GM21576 (cell line): Measurements from ENCODE around the gene RANBP3.
A peak's percentile ranks its signal among the peaks of the same experiment; 100 is the strongest.
"Not testable (repeated sequence)": the region's sequence is repeated elsewhere in the genome, so short reads cannot be mapped to it uniquely, and the experiment has no call there.

Experiments
- ATAC-seq: cut with Tn5 transposase; IDR thresholded peaks from one replicate; pipeline ENCODE4 v1.9.1; 2021; ENCODE audit warnings: mild to moderate bottlenecking, moderate library complexity; ENCODE audit not compliant: unreplicated experiment

RANBP3 gene

DNA sequence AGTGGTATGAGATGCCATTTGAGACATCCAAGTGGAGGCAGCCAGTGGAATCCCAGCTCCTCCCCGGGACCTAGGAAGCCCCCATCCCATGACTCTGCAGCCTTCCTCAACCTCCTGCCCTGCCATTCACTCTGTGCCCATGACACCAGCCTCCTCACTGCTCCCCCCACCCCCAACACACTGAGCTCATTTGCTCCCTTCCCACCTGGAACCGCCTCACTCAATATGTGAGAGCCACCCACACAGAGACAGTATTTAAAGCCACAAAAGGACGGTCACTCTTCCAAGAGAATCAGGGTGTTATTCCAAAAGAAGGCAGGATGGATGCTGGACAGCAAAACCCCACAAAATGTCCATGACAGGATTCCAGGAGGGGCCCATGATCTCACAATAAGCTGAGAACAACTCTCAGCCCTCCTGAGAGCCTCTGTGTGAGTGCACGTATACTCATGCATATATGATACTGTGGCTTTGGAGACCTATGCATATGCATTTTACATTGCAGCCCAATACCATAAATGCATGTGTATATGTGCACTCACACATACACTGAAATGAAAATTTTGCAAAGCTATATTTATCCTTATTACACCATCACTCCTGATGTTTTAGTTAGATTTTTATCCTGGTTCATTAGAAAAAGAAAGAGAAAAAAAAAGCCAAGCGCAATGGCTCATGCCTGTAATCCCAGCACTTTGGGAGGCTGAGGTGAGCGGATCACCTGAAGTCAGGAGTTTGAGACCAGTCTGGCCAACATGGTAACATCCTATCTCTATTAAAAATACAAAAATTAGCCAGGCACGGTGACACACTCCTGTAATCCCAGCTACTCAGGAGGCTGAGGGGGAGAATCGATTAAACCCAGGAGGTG lies 10.8 kb upstream of the RANBP3 start:
- no peak for ATAC-seq

DNA sequence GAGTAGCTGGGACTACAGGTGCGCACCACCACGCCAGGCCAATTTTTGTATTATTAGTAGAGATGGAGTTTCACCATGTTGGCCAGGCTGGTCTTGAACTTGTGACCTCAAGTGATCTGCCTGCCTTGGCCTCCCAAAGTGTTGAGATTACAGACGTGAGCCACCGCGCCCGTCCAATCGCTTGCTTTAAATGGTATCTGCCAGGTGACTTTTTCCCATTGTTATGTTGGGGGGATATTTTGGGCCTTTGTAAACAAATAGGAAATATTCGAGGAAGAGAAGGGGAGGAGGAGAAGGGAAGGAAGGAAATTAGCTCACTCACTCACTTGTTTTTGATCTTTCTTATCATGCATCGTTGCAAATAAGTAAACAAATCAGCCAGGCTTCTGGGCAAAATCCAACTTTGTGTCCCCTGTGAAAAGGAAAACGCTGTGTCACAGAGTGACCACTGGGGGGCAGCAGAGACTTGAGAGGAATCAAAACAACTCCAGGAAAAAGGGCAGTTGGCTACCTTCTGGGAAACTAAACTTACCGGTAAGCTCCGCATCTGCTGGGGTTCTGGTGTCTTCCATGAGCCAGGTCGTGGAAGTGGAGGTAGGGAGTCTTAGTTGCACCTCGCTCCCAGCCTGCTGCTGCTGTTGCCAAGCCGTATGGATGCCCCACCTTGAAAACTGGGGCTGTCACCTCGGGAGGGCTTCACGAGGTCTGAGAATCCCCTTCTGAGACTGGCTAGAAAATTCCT lies 9.3 kb upstream of the RANBP3 start:
- no peak for ATAC-seq

DNA sequence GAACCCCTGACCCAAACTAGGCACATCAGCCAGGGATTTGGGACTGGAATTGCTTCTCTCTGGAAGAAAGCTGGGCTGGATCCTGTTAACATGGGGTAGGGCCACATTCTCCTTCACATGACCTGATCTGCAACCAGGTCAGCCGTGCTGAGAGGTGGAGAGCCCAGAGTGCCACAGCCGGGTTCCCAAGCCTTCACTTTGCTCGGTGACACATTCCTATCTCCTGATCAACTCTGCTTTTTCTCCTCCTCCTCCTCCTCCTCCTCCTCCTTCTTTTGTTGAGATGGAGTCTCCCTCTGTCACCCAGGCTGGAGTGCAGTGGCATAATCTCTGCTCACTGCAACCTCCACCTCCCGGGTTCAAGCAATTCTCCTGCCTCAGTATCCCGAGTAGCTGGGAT lies 7.9 kb upstream of the RANBP3 start:
- ATAC-seq = not testable (repeated sequence)

DNA sequence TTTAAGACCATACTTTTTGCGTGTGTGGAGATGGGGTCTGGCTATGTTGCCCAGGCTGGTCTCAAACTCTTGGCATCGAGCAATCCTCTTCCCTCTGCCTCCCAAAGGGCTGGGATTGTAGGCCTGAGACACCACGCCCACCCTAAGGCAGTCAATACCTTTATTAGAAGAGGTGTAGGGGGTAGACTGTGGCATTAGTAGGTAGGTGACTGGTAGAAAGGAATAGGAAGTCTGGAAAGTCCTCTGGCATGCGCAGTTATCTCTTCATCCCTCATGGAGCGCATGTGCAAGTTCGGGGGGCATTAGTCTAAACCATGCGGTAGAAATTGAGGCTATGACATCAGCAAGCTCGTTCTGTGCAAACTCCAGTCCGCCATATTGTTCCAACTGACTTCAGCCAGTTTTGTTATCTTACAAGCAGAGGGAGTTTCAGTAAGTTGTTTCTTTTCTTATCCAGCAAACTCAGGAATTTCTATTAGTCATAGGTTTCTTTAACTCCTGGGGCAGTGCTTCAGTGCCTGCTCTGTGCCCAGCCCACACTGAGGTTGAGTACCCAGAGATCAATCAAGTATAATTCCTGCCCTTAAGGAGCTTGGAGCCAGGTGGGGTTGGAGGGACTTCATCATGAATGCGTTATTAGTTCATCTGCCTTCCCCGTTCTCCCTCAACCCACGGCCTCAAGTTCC lies 7.3 kb upstream of the RANBP3 start:
- no peak for ATAC-seq

DNA sequence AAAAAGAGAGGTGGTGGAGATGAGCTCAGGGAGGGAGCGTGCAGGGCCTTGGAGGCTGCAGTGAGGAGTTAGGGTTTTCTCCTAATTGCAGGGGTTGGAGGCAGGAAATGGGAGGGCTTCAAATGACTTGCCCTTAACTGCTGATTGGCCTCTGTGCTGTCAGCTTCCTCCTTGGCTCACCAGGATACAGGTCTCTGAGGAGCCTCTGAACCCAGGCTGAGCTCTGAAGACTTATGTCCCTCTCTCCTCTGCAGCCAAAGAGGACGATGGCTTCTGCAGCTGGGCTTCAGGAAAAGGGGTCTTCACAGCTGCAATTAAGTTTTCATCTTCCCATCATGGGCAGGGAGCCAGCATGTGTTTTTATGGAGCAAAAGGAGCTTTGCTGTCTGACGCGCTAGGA lies 6.7 kb upstream of the RANBP3 start:
- ATAC-seq = no peak

DNA sequence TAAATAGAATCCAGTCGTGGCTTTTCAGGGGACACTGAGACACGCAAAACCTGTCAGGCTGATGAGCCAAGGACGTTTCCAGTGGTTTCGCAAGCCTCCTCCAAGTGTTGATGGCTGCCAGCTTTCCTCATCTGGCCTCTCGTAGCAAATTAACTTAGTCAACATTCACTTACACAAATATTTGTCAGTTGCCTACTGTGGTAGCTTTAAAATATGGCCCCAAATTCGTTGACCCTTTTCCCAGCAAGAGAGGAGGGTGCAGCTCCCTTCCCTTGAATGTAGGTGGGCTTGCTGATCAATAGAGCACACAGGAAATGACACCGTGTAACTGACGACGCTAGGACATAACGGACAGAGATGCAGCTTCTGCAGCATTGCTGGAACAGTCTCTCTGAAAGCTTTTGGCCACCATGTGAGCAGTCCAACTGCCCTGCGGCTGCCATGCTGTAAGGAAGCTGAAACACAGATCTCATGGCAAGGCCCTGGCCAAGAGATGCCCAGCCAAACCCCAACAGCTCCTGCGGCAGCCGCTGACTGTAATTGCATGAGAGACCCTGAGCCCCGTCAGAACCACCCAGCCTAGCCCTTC lies 5.5 kb upstream of the RANBP3 start:
- ATAC-seq = no peak

DNA sequence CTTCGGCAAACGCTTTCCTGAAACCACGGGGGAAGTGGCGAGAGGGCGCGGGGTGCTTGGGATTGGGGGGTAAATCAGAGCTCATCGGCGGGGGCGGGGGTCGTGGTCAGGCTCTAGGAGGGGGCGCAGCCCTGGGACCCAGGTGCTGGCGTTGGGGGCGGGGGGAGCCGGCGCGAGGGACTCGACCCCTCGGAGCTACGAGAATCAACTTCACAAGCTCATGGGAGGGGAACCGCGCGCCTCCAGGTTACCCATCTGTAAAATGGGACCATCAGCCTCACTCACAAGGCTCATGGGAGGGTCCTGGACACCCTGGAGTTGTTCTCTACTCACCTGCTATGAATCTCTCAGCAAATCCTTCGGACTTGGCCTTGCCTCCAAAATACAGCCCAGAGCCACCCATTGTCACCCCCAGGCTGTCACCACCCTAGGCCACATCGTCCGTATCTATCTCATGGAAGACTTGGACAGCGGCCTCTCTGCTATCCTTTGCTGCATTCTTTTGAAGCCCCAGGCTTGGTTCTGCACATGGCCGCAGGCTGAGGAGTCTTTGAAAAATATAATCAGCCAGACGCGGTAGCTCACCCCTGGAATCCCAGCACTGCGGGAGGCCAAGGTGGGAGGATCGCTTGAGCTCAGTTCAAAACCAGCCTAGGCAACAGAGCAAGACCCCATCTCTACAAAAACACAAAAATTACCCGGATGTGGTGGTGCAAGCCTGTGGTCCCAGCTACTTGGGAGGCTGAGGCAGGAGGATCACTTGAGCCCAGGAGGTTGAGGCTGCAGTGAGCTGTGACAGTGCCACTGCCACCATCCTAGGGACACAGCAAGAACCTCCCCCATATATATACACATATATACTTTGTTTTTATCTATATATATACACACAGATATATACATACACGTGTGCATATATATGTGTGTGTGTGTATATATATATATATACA lies 939 bp upstream of the RANBP3 start:
- no peak for ATAC-seq

DNA sequence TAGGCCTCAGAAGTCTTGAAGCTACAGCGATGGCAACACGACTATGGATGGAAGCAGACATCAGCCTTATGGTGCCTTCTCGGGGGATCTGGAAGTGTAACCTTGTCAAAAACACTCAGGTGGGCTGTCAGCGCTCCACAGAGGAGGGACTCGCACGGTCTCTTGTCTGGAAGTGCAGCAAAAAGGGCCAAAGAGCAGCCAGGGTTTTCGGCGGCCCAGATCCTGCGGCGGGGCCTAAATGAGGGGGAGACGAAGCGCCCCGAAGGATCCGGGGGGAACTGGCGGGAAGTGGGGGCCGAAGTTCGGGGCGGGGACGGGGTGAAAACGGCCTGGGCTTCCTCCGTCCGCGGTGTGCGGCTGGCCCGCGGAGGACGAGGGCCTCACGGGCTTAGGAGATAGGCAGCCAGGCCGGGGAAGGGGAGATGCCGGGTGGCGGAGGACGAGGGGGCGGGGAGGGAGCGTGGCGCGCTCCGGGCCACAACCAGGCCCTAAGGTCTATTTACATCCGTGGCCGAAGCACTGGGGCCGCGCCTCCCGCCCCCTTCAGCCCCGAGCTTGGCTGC lies 637 bp downstream of the RANBP3 start:
- peak; percentile 2 for ATAC-seq

DNA sequence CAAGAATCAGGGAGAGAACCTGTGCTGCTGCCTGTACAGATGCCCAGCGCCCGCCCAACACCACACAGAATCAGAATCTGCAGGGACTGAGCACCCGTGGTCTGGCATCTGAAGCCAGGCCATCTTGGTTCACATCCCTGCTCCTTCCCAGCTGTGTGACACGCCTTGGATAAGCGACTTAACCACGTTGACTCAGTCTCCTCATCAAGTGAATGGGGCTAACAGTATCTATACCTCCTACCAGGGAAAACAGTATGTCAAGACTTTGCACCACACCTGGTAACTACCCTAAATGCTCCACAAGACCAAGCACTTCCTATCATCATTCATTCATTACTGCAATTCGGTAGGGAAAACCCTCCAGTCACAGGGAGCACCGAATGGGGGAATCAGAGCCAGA lies 1.2 kb downstream of the RANBP3 start:
- ATAC-seq = no peak

DNA sequence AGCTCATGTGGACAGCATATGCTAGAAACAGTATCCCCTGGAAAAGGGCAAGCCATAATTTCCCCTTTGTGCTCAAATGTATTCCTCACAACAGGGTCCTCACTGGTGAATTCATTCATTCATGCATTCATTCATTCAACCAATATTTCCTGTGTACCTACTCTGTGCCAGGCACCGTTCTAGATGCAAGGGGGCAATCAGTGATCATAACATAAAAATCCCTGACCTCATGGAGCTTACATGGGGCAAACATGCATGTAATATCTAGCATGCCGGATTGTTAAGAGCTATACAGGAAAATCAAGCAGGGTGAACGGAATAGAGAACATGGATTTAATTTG lies 2.6 kb downstream of the RANBP3 start:
- no peak for ATAC-seq

DNA sequence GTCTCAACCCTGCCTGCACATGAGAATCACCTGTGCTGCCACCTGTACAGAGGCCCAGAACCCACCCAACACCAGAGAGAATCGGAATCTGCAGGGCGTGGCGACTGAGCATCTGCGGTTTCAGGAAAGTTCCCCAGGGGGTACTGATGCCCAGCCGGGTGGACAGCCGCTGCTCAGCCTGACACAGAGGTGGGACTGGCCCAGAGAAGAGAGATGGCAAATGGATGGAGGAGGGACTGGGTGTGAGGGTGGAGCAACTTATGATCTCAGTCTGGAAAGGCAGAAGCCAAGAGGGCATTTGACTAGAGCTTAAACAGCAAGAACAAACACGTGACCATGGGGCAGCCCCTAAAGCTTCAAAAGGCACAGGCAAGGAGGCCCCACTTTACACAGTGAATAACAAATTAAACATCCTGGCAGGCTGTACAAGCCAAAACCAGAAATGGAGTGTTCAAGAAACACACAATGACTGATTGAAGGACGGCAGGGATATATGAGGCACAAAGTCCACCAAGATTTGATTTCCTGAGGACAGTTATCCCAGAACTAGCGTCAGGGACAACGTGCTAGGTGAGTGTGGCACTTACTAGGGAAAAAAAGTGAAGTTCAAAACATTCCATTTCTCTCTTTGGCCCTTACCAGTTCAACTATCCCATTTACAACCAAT lies 3.1 kb downstream of the RANBP3 start:
- no peak for ATAC-seq

DNA sequence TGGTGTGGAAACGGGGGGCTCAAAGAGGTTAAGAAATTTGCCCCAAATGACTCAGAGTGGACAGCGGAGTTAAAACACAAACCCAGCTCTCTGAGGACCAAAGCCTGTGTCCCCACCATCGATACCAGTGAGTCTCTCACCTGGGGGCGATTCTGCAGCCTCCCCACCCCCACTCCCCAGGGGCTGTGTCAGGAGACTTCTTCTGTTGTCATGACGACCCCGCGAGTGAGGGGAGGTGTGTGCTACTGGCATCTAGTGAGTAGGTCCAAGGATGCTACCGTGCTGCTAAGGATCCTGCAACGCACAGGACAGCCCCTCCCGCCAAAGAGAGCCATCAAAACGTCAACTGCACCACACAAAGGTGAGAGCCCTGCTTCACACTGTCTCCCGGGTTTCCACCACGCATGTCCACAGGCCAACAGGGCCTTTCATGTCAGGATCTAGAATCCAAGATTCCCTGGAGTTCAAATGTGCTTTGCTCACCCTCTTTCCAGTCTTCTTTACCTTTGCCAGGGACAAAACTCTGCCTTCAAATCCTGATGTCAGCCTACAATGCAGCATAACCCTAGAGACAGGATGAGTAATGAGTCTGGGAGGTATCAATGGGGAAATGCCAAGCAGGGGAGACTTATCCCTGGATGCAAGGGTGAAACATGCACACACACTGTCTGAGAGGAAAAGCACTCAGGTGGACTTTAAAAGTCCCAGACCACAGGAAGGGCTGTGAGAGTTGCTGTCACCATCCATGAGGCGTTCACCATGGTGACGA lies 3.9 kb downstream of the RANBP3 start:
- ATAC-seq = no peak

DNA sequence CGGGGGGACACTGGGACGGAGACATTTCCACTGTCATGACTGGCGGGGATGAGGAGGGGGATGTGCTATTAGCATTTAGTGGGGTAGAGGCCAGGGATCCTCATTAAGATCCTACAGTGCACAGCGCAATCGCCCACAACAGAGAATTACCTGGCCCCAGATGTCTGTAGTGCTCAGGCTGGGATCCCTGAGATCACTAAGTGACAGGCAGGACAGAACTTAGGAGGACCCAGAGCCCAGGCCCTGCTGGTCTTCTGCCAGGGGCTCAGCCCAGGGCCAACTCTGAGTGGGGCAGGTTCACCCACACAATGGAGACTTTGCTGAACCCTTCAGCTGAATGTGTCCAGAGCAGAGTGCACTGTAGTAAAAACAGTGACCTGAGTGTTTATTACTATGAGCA lies 4.6 kb downstream of the RANBP3 start:
- ATAC-seq = no peak

DNA sequence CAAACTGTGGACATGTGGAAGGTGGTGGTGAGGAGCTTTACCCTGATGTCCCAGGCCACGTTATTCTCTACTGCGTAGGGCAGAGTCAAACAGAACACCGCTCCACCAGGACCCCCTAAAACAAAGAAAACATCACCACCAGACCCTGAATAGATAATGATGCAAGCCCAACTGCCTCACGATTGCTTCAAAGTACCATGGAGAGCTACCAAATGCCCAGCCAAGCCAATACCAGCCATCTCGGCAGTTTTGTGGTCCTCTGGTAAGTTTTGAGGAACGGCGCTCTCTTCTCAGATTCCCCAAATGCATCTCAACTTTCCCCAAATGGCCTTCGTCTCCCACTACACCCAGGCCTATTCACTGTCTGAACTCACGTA lies 5.6 kb downstream of the RANBP3 start:
- no peak for ATAC-seq

DNA sequence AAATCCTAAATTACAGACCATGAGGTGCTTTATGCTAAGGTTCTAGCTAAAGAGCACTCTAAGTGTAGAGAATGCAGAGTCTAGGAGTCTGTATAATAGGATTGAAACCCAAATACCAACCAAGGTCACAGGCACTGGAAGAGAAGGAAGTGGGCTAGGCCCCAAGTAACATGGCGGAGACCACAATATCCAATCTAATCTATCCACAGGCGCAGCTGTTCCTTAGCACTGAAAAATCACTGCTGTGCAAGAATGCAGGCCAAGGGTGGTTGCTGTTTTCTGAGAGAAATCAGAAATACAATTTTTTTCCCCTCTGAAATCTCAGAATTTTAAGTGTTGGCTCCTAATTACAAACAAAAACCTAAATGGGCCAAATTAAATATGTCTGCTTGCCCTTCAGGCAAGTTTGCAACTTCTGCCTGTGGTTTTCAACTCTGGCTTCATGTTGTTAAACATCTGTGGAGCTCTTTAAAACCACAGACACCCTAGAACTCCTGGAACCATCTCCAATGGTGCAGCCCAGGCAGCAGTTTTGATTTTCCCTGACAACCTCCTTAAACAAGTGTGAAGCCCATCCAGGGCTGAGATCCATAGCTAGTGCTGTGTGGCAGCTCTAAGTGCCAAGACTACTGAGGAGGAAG lies 6.1 kb downstream of the RANBP3 start:
- ATAC-seq = no peak

DNA sequence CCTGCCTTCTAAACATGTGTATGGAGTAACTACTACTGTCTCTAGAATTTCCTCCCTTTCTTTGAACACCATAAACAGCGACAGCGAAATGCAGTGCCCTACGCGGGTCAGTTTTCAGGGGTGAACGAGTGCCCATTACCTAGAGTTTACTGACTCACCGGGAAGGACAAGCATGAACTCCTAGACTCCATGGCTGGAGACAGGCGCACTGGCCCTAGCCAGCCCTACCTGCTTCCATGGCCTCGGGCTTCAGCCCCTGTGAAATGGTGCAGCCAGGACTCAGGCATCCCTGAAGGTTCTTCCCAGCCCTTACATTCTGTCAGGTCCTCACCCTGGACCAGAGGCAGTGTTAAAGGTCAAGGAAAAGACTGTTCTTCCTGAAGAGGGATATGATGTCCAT lies 8.5 kb downstream of the RANBP3 start:
- ATAC-seq = no peak

DNA sequence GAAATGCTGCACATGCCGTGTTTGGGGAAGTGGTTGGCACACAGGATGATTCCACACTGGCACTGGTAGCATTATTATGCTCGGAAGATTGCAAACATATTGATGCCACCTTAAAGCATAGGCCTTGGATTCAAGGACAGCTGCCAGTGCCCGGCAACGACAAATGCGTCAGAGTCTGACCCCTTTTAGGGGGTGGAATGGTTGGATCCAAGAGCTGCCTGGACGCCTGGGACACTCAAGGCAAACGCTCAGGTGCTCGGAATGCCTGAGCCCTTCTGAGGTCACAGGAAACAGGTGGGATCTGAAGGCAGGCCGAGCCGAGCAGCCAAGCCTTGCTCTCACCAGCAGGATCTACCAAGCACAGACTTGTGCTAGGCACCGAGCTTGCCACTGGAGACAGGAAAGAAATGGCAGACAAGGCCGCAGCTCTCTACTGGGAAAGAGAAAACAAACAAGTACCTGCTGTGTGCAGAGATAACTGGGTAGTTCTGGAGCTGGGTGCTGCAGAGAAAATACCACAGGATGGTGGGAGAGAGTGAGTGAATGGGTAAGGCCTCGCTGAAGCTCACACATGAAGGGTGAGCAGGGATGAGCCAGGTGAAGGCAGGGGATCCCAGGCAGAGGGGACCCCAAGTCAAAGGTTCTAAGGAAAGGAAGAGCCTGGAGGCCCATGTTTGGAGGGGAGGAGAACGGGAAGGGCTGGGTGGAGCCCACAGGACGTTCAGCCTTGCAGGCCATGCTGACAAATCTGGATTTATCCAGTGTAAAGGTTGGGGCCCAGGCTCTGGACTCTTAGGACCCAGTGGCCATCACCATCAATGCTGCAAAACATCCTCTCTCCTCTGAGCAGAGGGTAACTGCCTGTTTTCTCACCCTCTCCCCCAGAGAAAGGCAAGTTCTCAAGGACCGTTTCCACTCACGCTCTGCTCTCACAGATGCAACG lies 9.2 kb downstream of the RANBP3 start:
- no peak for ATAC-seq
